Esophagus (tissue), 2 donors: ENCODE measurements around the gene MAGEA9. TPM values are rescaled to one million over a fixed set of nuclear protein-coding genes. Genes with fewer than 3 reads are reported as not detected.
"Not testable (repeated sequence)": the region's sequence is repeated elsewhere in the genome, so short reads cannot be mapped to it uniquely, and the experiment has no call there.

Experiments
- H3K27ac ChIP-seq, 2 donors: one replicate each; pipeline ENCODE4 v1.5.1; 2013; ENCODE audit warnings: low read depth in 2 of 2, mild to moderate bottlenecking in 2 of 2, inconsistent platforms in 1 of 2, low read length in 1 of 2, moderate library complexity in 1 of 2
- H3K27me3 ChIP-seq, 2 donors: one replicate each; pipeline ENCODE4 v1.6.1; 2013; ENCODE audit warnings: low read length in 2 of 2, control low read depth in 1 of 2, mild to moderate bottlenecking in 1 of 2; ENCODE audit not compliant: insufficient read depth in 2 of 2, control insufficient read depth in 1 of 2
- H3K36me3 ChIP-seq, 2 donors: one replicate each; pipeline ENCODE4 v1.6.1; 2013; ENCODE audit warnings: low read length in 1 of 2; ENCODE audit not compliant: control insufficient read depth in 2 of 2, insufficient read depth in 2 of 2
- H3K4me1 ChIP-seq, 2 donors: one replicate each; pipeline ENCODE4 v1.6.1; 2013; ENCODE audit warnings: low read length in 1 of 2; ENCODE audit not compliant: control insufficient read depth in 2 of 2, insufficient read depth in 2 of 2
- H3K4me3 ChIP-seq, 2 donors: one replicate each; pipeline ENCODE4 v1.5.1; 2013; ENCODE audit warnings: low read length in 2 of 2, mild to moderate bottlenecking in 2 of 2, low read depth in 1 of 2, moderate library complexity in 1 of 2
- H3K9me3 ChIP-seq, 2 donors: one replicate each; pipeline ENCODE4 v1.6.1; 2013; ENCODE audit warnings: mild to moderate bottlenecking in 2 of 2, low read depth in 1 of 2, low read length in 1 of 2, moderate library complexity in 1 of 2; ENCODE audit not compliant: control insufficient read depth in 2 of 2, insufficient read depth in 1 of 2
- WGBS, 2 donors: extraction: QIAGEN DNeasy Blood & Tissue Kit; methylation state at CpG; one replicate each; pipeline ENCODE4 v1.1.7; 2013; 5-methylcytosine and 5-hydroxymethylcytosine counted together
- polyA plus RNA-seq, 2 donors: library from polyadenylated mRNA; stranded (reverse); fragments of 200-250 nt; gene quantifications; one replicate each; pipeline ENCODE4 v1.2.3, GENCODE V29; 2013
- donor health status: healthy with polysubstance abuse.
- donor health status: Bipolar disorder and iron deficiency.

MAGEA9 gene
- polyA plus RNA-seq, 2 donors, result not detected

DNA sequence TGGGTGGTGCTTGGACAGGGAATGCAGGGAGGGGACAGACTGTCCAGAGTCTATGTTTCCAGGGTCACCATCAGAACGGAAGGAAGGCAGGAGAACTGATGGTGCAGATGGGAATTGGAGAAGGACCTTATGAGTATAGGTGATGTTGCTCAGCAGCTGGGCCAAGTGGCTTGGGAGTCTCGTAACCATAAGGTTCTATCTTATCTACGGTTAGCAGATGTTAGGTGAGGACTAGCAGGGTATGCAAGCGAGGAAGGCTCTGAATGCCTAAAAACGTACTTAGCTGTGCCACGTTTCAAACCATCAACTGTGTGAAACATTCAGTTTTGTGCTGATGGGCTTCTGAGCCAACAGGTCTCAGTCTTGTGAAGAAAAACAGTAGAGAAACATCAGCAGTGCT lies 22.4 kb downstream of the MAGEA9 start:
- Histone ChIP-seq H3K36me3 (no peaks in the 10 kb centered on the region), H3K27me3 (no peaks in the 10 kb centered on the region), H3K9me3 (no peaks in the 10 kb centered on the region), H3K27ac (no peak overlapping the region), H3K4me1 (no peaks in the 10 kb centered on the region), H3K4me3 (no peak overlapping the region)
- 73 to 92% methylated on average over 6 of the region's 6 CpGs for WGBS, 2 donors

DNA sequence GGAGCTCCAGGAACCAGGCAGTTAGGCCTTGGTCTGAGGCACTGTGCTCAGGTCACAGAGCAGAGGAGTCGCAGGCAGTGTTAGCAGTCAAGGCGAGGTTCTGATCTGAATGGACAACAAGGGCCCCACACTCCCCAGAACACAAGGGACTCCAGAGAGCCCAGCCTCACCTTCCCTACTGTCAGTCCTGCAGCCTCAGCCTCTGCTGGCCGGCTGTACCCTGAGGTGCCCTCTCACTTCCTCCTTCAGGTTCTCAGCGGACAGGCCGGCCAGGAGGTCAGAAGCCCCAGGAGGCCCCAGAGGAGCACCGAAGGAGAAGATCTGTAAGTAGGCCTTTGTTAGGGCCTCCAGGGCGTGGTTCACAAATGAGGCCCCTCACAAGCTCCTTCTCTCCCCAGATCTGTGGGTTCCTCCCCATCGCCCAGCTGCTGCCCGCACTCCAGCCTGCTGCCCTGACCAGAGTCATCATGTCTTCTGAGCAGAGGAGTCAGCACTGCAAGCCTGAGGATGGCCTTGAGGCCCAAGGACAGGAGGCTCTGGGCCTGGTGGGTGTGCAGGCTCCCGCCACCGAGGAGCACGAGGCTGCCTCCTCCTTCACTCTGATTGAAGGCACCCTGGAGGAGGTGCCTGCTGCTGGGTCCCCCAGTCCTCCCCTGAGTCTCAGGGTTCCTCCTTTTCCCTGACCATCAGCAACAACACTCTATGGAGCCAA lies 26.2 kb downstream of the MAGEA9 start:
- WGBS, 2 donors, result 83 to 94% methylated on average over 12 of the region's 12 CpGs
- Histone ChIP-seq H3K27ac (no peak overlapping the region), H3K4me3 (no peak overlapping the region), H3K4me1 (no peaks in the 10 kb centered on the region), H3K36me3 (no peaks in the 10 kb centered on the region), H3K27me3 (no peaks in the 10 kb centered on the region), H3K9me3 (no peaks in the 10 kb centered on the region)

DNA sequence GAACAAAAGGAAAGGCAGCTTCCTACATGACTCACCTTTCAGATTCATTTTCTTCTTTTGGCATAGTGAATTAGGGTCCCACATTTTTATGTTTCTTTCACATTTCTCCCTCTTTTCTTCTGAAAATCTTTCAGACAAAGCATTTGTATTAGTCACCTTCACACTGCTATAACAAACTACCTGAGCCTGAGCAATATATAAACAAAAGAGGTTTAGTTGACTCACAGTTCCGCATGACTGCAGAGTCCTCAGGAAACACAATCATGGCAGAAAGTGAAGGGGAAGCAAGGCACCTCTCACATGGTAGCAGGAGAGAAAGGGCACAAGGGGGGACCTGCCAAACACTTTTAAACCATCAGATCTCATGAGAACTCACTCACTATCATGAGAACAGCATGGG lies 36.9 kb downstream of the MAGEA9 start:
- Histone ChIP-seq H3K4me3 (no peak overlapping the region), H3K27me3 (no peaks in the 10 kb centered on the region), H3K27ac (no peak overlapping the region), H3K4me1 (no peaks in the 10 kb centered on the region), H3K9me3 (no peaks in the 10 kb centered on the region), H3K36me3 (no peaks in the 10 kb centered on the region)
- WGBS, 2 donors, result 54 to 67% methylated on average over 1 of the region's 1 CpG

DNA sequence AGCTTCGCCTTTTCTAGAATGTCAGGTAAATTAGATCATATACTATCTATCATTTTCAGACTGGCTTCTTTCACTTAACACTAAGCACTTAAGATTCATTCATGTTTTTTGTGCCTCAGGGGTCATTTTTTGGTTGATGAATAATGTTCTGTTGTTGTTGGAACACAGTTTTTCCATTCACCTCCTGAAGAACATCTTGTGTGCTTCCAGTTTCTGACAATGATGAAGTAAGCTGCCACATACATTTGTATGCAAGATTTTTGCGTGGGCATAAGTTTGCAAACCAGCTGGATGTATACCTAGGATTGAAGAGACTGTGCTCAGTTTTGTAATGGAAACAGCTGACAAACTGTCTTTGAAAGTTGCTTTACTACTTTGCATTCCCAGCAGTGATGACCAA lies 37.6 kb downstream of the MAGEA9 start:
- H3K4me3 ChIP-seq, result no peak overlapping the region
- 47 to 58% methylated on average over 2 of the region's 2 CpGs for WGBS, 2 donors

DNA sequence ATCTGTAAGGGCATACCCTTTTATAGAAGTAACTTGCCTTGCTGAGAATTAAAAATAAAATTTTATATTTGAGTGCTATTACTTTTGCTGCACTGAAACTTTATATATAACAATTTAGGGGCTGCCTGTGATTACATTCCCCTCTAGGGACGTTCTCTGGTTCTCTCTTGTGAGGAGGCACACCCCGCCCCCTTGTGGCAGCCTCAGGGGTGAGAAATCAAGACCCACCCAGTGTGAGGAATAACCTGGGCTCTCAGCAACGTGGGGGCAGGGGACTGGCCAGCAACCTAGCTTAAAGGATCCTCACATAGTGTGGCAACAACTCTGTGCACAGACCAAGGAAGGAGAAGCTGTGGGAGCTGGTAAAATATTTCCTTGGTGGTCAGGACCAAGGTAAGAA lies 43.7 kb downstream of the MAGEA9 start:
- Histone ChIP-seq H3K4me3 (no peak overlapping the region), H3K27ac (no peak overlapping the region), H3K27me3 (no peaks in the 10 kb centered on the region), H3K36me3 (no peaks in the 10 kb centered on the region), H3K9me3 (no peaks in the 10 kb centered on the region), H3K4me1 (no peaks in the 10 kb centered on the region)
- 8% methylated on average over 3 of the region's 3 CpGs for WGBS, 2 donors

More for the DNA sequence above, 37.6 kb downstream of the MAGEA9 start:
- Histone ChIP-seq H3K36me3 (no peaks in the 10 kb centered on the region), H3K4me1 (no peaks in the 10 kb centered on the region), H3K9me3 (no peaks in the 10 kb centered on the region), H3K27me3 (no peaks in the 10 kb centered on the region), H3K27ac (no peak overlapping the region)

DNA sequence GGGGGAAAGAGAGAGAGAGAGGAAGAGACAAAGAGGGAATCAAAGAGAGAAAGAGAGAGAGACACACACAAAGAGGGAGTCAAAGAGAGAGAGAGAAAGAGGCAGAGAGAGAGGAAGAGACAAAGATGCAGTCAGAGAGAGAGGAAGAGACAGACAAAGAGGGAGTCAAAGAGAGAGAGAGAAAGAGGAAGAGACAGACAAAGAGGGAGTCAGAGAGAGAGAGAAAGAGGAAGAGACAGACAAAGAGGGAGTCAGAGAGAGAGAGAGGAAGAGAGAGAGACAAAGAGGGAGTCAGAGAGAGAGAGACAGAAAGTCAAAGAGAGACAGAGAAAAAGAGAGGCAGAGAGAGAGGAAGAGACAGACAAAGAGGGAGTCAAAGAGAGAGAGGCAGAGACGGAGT lies 45.5 kb downstream of the MAGEA9 start:
- Histone ChIP-seq H3K27ac (no peak overlapping the region), H3K4me3 (no peak overlapping the region), H3K27me3 (no peaks in the 10 kb centered on the region), H3K36me3 (no peaks in the 10 kb centered on the region), H3K4me1 (no peaks in the 10 kb centered on the region), H3K9me3 (no peaks in the 10 kb centered on the region)
- 50 to 88% methylated on average over 1 of the region's 1 CpG for WGBS, 2 donors

DNA sequence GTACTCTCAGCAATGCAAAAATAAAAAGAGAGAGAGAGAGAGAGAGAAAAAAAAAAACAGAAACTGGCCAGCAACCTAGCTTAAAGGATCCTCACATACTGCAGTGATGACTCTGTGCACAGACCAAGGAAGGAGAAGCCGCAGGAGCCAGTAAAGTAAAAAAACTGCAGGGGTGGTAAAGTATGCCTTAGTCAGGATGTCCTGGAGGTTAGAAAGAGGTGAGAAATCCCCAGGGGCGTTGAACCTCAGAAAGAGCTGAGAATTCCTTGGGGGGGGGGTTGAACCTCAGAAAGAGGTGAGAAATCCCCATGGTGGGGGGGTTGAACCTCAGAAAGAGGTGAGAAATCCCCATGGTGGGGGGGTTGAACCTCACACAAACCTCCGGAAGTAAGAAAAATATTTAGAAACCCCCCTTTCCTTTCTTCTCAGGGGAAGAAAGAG lies 48.0 kb downstream of the MAGEA9 start:
- Histone ChIP-seq H3K27me3 (no peaks in the 10 kb centered on the region), H3K36me3 (no peaks in the 10 kb centered on the region), H3K4me3 (no peak overlapping the region), H3K27ac (peak overlapping the region; percentile 78 to 79), H3K4me1 (no peaks in the 10 kb centered on the region), H3K9me3 (no peaks in the 10 kb centered on the region)
- WGBS, 2 donors, result 9 to 28% methylated on average over 3 of the region's 3 CpGs

DNA sequence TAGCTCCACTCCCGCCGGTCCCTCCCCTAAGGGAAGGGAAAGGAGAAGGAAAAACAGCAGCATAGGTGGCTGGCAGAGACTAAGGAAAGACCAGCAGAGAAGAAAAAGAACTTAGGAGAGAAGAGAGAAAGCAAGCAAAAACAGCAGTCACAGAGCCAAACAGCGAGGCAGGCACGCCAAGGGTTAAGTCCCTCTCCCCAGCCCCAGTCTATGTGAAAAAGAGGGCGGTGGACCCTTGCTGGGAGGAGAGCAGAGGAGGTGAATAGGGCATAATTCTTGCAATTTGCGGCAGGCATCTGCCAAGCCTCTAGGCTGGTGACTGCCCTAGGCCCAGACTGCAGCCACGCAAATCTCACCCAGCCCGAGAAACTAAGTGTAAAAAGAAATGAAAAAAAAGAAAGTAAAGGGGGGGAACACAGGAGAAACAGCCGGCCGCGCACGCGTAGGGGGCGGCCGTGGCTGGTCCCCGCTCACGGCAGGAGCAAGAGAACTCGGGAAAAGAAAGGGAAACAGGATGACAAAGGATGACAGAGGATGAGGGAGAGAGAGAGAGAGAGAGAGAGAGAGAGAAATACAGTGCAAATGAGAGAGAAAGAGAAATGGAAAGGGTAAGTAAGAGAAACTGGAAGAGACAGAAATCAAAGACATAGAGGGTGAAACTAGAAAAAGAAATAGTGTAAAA lies 48.6 kb downstream of the MAGEA9 start:
- H3K36me3 ChIP-seq, result no peaks in the 10 kb centered on the region
- WGBS, 2 donors, result 2 to 11% methylated on average over 18 of the region's 18 CpGs
- peak overlapping the region; percentile 78 to 79 for H3K27ac ChIP-seq
- peak overlapping the region in 1 of 2 donors; percentile 3 for H3K4me3 ChIP-seq
- peaks cover 0 to under 1% of the 10 kb centered on the region in 2 donors for H3K4me1 ChIP-seq
- H3K9me3 ChIP-seq, result no peaks in the 10 kb centered on the region
- no peaks in the 10 kb centered on the region for H3K27me3 ChIP-seq

DNA sequence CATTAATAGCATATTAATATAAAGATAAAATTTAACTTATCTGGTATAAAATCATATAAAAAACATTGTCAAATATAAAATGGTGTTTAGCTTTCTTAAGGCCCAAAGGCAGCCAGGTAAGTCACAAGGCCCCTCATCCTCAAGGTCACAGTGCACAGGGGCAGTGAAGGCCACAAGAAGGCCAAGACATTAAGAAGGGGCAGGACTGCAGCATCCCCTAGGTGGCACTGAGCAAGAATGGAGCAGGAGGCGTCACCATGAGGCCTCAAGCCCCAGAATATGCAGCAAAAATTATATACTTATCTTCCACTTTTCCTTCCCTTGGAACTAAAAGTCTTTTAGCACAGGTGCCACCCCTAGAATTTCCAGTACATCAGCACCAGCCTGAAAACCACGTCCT lies 49.7 kb downstream of the MAGEA9 start:
- Histone ChIP-seq H3K27ac (no peak overlapping the region), H3K4me1 (peaks cover 0 to 2% of the 10 kb centered on the region in 2 donors), H3K4me3 (no peak overlapping the region), H3K27me3 (no peaks in the 10 kb centered on the region), H3K9me3 (no peaks in the 10 kb centered on the region), H3K36me3 (no peaks in the 10 kb centered on the region)
- 64 to 93% methylated on average over 2 of the region's 2 CpGs for WGBS, 2 donors

DNA sequence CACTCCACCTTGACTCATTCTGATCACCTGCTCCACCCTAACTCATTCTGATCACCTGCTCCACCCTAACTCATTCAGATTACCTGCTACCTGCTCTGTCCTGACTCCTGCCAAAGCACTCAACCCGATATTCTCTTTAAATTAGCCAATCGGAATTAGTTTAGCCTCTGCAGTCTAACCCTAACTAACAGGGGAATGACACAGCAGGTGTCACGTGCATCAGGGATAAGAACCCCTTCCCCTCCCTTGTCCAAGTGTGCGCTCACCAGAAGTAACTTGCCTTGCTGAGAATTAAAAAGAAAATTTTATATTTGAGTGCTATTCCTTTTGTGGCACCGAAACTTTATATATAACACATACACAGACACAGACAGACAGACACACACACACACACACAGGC lies 55.0 kb downstream of the MAGEA9 start:
- not testable (repeated sequence) for H3K27me3 ChIP-seq, H3K27ac ChIP-seq, H3K4me3 ChIP-seq, H3K9me3 ChIP-seq, H3K4me1 ChIP-seq, H3K36me3 ChIP-seq
- 66% methylated on average over 5 of the region's 5 CpGs for WGBS, 2 donors
